Ovary (tissue), 3 donors: ENCODE measurements around the gene LDLRAD2.

Experiments used
- POLR2A ChIP-seq: fragments of 450-650 bp; IDR thresholded peaks from one replicate; pipeline ENCODE4 v1.6.1; 2017; ENCODE audit warnings: antibody characterized with exemption, mild to moderate bottlenecking, moderate library complexity
- TF ChIP-seq, protein P1 (sequence below), 3 donors: fragments of 450-650 bp in 2 of 3; fragments of 200-600 bp in 1 of 3; IDR thresholded peaks; one replicate each; pipeline versions ENCODE4 v1.5.1 to v1.8.0; 2016 to 2022; ENCODE audit warnings: antibody characterized with exemption in 3 of 3, mild to moderate bottlenecking in 1 of 3
- donor health status: DM: no; HTN: no; CAD: no.

DNA sequence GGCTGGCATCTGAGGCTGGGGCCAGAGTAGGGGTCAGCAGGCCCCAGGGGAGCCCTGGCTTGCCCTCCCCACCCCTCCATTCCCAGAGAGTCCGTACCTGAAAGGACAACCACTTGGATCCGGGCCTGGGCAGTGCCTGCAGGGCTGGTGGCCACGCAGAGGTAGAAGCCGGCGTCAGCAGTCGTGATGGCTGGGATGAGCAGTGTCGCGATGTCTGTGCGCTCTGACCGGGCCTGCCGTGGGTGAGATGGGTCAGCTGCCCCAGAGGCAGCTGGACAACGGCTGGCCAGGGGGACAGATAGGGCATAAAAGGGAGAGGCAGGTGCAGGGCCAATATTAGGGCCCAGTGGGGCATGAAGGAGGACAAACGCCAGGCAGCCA, 42.7 kb downstream of the LDLRAD2 start:
- TF ChIP-seq, protein P1, sequence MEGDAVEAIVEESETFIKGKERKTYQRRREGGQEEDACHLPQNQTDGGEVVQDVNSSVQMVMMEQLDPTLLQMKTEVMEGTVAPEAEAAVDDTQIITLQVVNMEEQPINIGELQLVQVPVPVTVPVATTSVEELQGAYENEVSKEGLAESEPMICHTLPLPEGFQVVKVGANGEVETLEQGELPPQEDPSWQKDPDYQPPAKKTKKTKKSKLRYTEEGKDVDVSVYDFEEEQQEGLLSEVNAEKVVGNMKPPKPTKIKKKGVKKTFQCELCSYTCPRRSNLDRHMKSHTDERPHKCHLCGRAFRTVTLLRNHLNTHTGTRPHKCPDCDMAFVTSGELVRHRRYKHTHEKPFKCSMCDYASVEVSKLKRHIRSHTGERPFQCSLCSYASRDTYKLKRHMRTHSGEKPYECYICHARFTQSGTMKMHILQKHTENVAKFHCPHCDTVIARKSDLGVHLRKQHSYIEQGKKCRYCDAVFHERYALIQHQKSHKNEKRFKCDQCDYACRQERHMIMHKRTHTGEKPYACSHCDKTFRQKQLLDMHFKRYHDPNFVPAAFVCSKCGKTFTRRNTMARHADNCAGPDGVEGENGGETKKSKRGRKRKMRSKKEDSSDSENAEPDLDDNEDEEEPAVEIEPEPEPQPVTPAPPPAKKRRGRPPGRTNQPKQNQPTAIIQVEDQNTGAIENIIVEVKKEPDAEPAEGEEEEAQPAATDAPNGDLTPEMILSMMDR (IDR thresholded peaks at IDR 0.05) = no peak
- no peak for TF ChIP-seq POLR2A
